Stimulated activated CD4-positive, alpha-beta T cell treated with anti-CD3 and anti-CD28 coated beads, Interleukin-2, amount 100 ng/mL, for 48 hours (primary cell): ENCODE data around the gene BBX.

Source experiments
- DNase-seq, 2 donors: peaks; one replicate each; pipeline ENCODE4 v3.0.0-alpha.2; 2020

Gene BBX

GRCh38 chr3:107522510-107523288 is at the start of gene BBX:
Gene BBX, plus strand, starts transcription at chr3:107522962. Its CDS starts 187,499 bp downstream, at chr3:107710461.
- peak; percentile 88 to 90 for DNase-seq

GRCh38 chr3:107476462-107476861 is 46.3 kb upstream of the BBX start:
- DNase-seq, result no peak

- no peak for DNase-seq
These were observed 35.3 kb upstream of the BBX start for GRCh38 chr3:107487490-107487889.

- no peak for DNase-seq
These were observed 33.8 kb upstream of the BBX start for GRCh38 chr3:107488942-107489341.

GRCh38 chr3:107493134-107493533 is 29.6 kb upstream of the BBX start:
- no peak for DNase-seq

- DNase-seq, result no peak
These were observed 25.9 kb upstream of the BBX start for GRCh38 chr3:107496855-107497254.

- DNase-seq, result no peak
These were observed 24.1 kb upstream of the BBX start for GRCh38 chr3:107498646-107499045.

GRCh38 chr3:107506458-107506857 is 16.3 kb upstream of the BBX start:
- no peak for DNase-seq

- DNase-seq, result no peak
These were observed 14.4 kb upstream of the BBX start for GRCh38 chr3:107508331-107508730.

GRCh38 chr3:107512108-107512507 is 10.7 kb upstream of the BBX start:
- no peak for DNase-seq

GRCh38 chr3:107514453-107514852 is 8.3 kb upstream of the BBX start:
- DNase-seq, result no peak

- no peak for DNase-seq
These were observed 6.3 kb upstream of the BBX start for GRCh38 chr3:107516475-107516874.

- DNase-seq, result no peak
These were observed 2.2 kb upstream of the BBX start for GRCh38 chr3:107520535-107520934.

- no peak for DNase-seq
These were observed 1.2 kb upstream of the BBX start for GRCh38 chr3:107521469-107522059.

- DNase-seq, result peak in 1 of 2 donors; percentile 37
These were observed 452 bp downstream of the BBX start for GRCh38 chr3:107523289-107523538.

GRCh38 chr3:107523539-107524325 is 970 bp downstream of the BBX start:
- DNase-seq, result peak; percentile 17 to 40

GRCh38 chr3:107524326-107524840 is 1.6 kb downstream of the BBX start:
- no peak for DNase-seq

- peak; percentile 18 to 32 for DNase-seq
These were observed 2.3 kb downstream of the BBX start for GRCh38 chr3:107524841-107525643.

GRCh38 chr3:107525644-107526305 is 3.0 kb downstream of the BBX start:
- peak; percentile 14 to 18 for DNase-seq

GRCh38 chr3:107531917-107532469 is 9.2 kb downstream of the BBX start:
- DNase-seq, result no peak

GRCh38 chr3:107540857-107541256 is 18.1 kb downstream of the BBX start:
- DNase-seq, result no peak

GRCh38 chr3:107542665-107543064 is 19.9 kb downstream of the BBX start:
- no peak for DNase-seq
